Bronchial epithelial cell (primary cell): ENCODE data around the gene ADARB2. TPM values are rescaled to one million over a fixed set of nuclear protein-coding genes. Genes with fewer than 3 reads are reported as not detected.

Experiments
- DNase-seq: peaks from one replicate; pipeline ENCODE4 v3.0.0-alpha.2; 2010; ENCODE audit warnings: low read depth
- FAIRE-seq: peaks from 2 replicates; lab custom pipeline; 2011; peaks lifted over from hg19 to GRCh38; lab: Jason Lieb, UNC
- H3K27me3 ChIP-seq: 2 replicates; pipeline ENCODE4 v1.5.1; 2011; ENCODE audit warnings: low read length; ENCODE audit not compliant: control insufficient read depth, insufficient read depth
- H3K36me3 ChIP-seq: 2 replicates; pipeline ENCODE4 v1.5.1; 2011; ENCODE audit warnings: low read length; ENCODE audit not compliant: control insufficient read depth, insufficient read depth
- H3K4me3 ChIP-seq: 2 replicates; pipeline ENCODE4 v1.5.1; 2011; ENCODE audit warnings: mild to moderate bottlenecking, low read depth, low read length, control low read depth
- CTCF ChIP-seq: IDR thresholded peaks from 2 replicates; pipeline ENCODE4 v1.5.1; 2011; ENCODE audit warnings: mild to moderate bottlenecking, moderate library complexity, low read length, control low read depth, inconsistent platforms; ENCODE audit not compliant: insufficient read depth, severe bottlenecking
- total RNA-seq: library from RNA; depleted of rRNA; stranded (reverse); fragments of >200 nt; gene quantifications from 2 replicates; pipeline ENCODE4 v1.2.1, GENCODE V29; 2014

ADARB2 gene
- total RNA-seq, 1 donor from 2014 or later = not detected

- Histone ChIP-seq H3K27me3 (no peaks in the 10 kb centered on the region), H3K4me3 (no peak overlapping the region), H3K36me3 (no peaks in the 10 kb centered on the region)
- FAIRE-seq (no peak), DNase-seq (no peak)
- TF ChIP-seq CTCF = no peak
Measured at GRCh38 chr10:1169186-1169885, 568.0 kb downstream of the ADARB2 start.

- FAIRE-seq (no peak), DNase-seq (no peak)
- no peaks in the 10 kb centered on the region for H3K27me3 ChIP-seq
- no peak overlapping the region for H3K4me3 ChIP-seq
- H3K36me3 ChIP-seq = no peaks in the 10 kb centered on the region
- TF ChIP-seq CTCF = no peak
Measured at GRCh38 chr10:1168763-1169162, 568.6 kb downstream of the ADARB2 start.

GRCh38 chr10:1166828-1167275 is 570.5 kb downstream of the ADARB2 start:
- no peak for FAIRE-seq
- Histone ChIP-seq H3K36me3 (no peaks in the 10 kb centered on the region), H3K27me3 (no peaks in the 10 kb centered on the region), H3K4me3 (no peak overlapping the region)
- no peak for TF ChIP-seq CTCF
- no peak for DNase-seq

- no peaks in the 10 kb centered on the region for H3K36me3 ChIP-seq
- H3K27me3 ChIP-seq = no peaks in the 10 kb centered on the region
- no peak for FAIRE-seq
- H3K4me3 ChIP-seq = no peak overlapping the region
- no peak for DNase-seq
- no peak for TF ChIP-seq CTCF
Measured at GRCh38 chr10:1166101-1166827, 571.1 kb downstream of the ADARB2 start.

DNA sequence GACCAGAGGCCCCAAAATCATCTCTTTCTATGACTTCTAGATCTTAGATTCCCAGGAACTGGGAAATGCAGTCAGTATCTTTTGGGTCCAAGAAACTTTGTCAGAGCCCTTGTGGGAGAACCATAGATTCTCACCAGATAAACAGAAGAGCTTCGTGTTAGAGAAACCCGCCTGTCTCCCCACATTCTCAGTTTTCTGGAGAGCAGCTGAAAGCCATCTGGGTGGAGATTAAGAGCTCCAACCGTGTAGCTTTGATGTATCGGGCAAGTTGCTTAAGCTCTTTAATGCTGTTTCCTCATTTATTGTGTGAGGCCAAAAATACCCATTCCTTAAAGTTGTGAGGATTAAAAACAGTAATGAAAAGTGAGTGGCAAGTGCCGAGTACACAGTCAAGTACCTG is 573.5 kb downstream of the ADARB2 start:
- FAIRE-seq = no peak

More for the DNA sequence above, 573.5 kb downstream of the ADARB2 start:
- no peaks in the 10 kb centered on the region for H3K36me3 ChIP-seq
- no peak overlapping the region for H3K4me3 ChIP-seq
- TF ChIP-seq CTCF = no peak
- DNase-seq = no peak
- H3K27me3 ChIP-seq = no peaks in the 10 kb centered on the region
